HG02981 (cell line): ENCODE data around the gene MTRR.
A peak's percentile ranks its signal among the peaks of the same experiment; 100 is the strongest.

ENCODE experiments used
- ATAC-seq: cut with Tn5 transposase; IDR thresholded peaks from one replicate; pipeline ENCODE4 v1.9.1; 2021; ENCODE audit warnings: mild to moderate bottlenecking, moderate library complexity; ENCODE audit not compliant: unreplicated experiment

The MTRR gene

DNA sequence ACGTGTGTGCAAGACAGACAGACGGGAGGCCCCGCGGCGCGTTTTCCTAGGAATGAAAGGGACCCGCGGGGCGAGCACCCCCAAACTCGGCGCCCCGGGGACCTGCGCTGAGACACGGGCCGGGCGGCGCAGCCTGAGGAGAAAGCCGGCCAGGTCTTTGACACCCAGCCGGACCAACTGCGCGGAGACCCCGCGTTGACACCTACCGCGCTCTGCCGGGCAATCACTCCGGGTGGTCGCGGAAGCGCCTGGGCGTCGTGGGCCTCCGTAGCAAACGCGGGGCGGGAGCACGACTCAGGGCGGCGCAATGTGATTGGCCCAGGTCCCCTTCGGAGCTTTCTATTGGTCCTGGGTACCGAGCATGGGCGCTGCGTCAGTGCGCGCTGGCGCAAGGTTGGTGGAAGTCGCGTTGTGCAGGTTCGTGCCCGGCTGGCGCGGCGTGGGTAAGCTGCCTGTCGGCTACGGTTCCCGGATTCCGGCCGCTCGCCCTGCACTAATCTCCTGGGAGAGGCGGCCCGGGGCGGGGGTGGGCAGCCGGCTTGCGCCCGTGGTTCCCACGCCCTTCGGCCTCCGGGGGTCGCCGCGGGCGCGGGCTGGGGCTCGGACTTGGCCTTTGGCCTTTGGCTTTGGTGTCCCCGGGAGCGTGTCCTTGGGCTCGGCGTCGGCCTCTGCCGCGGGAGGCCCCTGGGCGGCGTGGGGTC lies at the start of gene MTRR, which contains the start of gene FASTKD3:
Gene MTRR (plus strand): TSS at position 376 of the 701 bp plus-strand sequence. CDS start 1,647 bp downstream, outside the sequence.
Gene FASTKD3 (minus strand): TSS at position 259 of the 701 bp plus-strand sequence. CDS start 948 bp downstream, outside the sequence.
- ATAC-seq, result peak; percentile 98

DNA sequence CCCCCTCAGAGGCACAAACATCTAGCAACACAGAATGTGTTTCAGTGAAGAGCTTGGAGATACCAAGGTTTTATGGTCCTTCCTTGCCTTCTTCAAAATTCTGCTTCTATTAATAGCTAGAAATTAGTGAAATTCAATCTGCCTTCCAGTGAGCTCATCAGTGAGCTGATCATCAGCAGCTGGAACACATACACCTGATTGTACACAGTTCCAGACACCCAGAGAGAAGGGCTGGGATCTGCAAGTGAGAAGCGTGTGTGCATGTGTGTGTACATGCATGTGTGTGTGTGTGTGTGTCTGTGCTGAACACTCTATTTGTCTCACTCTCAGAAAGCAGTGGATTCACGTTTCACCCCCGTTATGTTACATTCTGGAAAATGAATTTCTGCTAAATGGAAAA lies 46.5 kb upstream of the MTRR start:
- ATAC-seq, result no peak

DNA sequence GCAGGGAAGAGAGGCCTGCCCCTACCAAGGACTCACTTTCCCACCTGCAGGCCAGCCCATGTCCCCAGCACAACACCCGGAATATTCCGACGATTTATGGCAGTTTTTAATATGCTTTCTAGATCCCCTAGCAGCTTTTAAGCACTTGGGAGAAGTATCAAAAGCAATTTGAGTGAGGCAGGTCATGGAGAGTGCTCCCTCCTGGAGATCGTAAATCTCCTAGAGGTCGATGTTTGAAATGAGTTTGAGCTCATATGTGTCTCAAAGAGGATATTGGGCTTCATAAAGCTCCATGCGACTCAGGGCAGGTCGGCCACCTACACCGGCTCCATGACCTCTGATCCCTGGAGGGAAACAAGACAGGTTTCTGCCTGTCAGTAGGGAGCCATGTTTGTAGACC lies 45.4 kb upstream of the MTRR start:
- no peak for ATAC-seq

DNA sequence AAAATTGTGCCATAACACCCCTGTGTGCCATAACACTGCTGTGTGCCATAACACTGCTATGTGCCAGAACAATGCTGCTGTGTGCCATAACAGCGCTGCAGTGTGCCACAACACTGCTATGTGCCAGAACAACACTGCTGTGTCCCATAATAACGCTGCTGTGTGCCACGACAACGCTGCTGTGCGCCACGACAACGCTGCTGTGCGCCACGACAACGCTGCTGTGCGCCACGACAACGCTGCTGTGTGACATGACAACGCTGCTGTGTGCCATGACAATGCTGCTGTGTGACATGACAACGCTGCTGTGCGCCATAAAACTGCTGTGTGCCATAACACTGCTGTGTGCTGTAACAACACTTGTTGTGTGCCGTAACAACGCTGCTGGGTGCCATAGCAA lies 44.0 kb upstream of the MTRR start:
- no peak for ATAC-seq

DNA sequence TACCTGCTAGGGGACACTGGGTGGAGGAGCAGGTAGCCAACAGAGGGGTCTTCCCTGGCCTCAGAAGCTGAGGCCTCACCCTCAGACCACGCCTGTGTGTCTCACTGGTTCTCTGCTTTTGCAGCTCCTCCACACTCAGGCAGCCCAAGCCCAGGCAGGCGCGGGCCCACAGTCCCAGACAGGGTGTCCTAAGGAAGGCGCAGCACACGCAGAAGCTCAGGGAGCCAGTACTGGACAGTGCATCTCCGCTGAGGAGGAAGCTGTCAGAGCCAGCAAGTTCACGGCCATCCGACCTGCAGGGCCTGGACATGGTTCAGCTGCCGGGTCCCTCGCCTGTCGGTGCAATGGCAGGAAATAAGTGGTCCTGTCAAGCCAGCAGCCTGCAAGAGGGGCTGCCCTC lies 43.3 kb upstream of the MTRR start:
- ATAC-seq, result no peak

DNA sequence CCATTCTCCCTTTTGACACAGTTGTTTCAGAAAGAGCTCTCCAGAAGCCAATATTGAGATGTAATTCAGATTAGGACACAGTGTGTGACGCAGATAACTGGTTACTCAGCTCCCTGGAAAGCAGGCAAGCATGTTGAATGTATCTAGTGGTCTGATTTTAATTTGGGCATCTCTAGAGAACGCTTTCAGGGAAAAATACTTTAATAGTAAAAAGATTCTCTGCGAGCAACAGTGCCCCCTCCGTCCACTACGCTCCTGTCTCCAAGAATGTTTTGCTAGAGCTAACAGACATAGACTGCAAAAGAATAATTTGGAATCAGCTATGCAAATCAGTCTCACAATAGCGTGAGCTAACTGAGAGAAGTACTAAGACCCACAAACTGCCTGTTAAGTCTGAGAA lies 41.3 kb upstream of the MTRR start:
- ATAC-seq, result no peak

DNA sequence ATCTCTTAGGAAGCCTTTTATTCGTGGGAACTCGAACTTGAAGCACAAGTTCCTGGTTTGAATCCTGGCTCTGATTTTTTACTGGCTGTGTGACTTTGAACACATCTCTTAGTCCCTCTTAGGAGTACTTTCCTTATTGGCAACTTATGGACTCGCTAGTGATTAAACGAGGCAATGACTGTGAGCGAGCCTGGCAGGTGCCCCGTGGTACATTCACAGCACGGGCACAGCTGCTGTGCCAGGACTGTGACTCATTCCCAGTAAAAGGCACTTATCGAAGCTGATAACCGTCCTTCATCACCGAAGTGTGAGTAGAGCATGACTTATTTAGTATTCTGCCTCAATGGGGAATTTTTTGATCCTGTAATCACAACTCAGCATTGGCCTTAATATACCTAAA lies 40.7 kb upstream of the MTRR start:
- no peak for ATAC-seq

DNA sequence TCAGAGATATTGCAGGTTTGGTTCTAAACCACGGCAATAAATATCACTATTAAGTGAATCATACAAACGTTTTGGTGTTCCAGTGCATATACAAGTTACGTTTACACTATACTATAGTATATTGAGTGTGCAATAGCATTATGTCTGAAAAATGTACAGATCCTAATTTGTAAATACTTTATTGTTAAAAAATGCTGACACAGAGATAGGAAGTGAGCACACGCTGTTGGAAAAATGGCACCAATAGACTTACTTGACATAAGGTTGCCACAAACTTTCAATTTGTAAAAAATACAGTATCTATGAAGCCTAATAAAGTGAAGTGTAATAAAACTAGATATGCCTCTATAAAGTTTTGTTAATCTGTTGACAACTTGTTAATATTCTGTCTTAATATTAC lies 34.0 kb upstream of the MTRR start:
- no peak for ATAC-seq

DNA sequence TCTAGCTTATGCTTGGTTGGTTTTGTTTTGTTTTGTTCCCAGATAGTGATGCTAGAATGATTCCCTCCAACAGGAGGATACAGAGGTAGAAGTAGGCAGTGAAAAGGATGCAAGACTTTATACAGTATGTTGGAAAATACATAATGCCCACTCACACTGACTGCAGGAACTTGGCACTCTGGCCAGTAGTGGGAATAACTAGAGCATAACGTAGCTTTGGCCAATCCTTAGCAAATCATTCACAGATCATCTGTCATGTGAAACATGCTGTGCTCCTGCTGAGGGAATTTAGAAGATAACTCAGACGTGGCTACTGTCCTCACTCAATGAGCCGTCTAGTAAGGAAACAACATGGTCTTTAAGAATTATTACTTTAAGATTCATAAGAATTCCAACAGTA lies 31.5 kb upstream of the MTRR start:
- no peak for ATAC-seq

DNA sequence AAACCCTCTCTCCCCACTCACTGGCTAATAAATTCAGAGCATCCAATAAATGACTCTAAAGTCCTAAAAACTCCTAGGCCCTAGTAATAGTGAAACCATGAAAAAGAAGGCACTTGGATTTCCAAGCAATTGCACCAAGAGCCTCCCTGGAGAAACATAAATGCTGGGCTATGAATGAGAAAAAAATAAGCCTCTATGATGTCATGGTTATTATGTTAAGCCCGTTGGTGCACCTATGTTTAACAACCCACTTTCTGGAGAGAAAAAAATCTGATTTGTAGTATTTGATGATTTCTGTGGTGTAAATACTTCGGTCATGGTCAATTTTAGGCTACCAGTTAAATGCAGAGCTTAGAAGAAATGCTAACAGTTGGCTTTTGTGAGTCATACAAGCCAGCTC lies 26.4 kb upstream of the MTRR start:
- ATAC-seq, result no peak

DNA sequence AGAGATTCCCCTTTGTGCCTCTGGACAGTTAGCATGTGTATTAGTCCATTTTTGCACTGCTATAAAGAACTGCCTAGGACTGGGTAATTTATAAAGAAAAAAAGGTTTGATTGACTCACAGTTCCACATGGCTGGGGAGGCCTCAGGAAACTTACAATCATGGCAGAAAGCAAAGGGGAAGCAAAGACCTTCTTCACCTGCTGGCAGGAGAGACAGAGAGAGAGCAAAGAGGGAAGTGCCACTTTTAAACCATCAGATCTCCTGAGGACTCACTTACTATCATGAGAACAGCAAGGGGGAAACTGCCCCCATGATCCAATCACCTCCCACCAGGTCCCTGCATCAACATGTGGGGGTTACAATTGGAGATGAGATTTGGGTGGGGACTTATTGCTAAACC lies 24.0 kb upstream of the MTRR start:
- no peak for ATAC-seq

DNA sequence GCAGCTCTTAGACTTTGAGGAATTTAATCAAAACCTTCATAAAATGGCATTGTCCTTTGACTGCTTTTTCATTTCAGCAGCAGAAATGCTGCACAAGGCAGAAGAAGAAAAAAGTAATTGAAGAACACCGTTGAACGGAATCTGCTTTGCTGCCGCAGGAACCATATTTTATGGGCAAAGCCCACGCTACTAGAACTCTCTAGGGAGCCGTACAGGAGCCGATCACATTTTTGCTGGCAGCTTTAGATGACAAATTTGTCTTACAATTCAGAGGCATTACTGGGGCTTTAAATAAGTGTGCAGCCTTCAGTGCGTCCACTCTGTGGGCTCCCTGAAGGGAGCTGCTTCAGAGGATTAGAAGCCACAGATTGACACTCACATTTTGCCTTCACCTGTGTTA lies 23.4 kb upstream of the MTRR start:
- no peak for ATAC-seq

DNA sequence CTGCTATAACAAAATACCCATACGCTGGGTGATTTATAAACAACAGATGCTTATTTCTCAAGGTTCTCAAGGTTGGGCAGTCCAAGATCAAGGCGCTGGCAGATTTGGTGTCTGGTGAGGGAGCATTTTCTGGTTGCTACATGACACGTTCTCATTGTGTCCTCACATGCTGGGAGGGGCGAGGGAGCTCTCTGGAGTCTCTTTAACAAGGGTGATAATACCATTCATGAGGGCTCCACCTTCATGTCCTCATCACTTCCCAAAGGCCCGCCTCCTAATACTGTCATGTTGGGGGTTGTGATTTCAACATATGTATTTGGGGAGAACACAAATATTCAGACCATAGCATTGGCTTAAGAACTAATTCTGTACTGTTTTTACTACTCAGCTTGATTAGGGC lies 22.6 kb upstream of the MTRR start:
- no peak for ATAC-seq

DNA sequence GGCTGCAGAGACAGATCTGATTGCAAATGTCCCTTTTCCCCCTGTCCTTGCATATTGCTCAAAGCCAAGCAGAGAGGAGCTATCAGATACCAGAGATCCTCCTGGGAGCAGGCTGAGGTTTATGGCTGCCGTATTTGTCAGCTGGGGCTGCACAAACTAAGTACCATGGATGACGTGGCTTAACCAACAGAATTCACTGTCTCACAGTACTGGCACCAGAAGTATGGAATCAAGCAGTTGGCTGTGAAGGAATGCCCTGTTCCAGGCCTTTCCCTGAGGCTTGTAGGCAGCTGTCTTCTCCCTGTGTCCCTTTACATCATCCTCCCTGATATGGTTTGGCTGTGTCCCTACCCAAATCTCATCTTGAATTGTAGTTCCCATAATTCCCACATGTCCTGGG lies 20.7 kb upstream of the MTRR start:
- no peak for ATAC-seq

DNA sequence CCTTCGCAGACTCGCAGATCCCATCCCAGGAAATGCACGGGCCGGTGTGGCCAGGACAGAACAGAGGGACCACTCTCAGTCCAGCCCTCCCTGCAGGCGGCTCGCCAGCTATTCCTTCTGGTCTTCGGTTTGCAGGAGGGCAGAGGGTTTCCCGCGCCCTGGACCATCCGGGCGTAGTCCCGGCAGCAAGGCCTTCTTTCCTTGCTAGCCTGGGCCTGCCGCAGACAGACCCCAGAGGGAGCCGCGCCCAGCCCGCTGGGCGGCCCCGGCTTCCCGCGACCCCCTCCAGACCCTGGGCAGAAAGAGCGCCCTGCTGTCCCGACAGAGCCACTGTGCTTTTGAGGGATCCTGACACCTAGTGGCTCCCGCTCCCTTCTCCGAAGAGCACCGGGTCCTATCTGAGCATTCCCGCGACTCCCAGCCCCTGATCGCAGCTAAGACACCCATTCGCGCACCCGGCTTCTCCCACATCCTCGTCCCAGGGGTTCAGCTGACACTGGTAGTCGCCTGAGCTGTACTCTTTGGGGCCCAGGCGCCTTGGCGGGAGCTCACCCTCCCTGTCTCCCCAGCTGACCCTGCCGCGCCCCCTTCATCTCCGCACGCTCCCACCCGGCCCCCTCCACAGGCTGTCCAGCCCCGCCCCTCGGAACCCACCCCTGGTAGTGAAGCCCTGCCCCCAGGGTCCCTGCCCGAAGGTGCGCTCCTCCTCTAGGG lies 19.1 kb upstream of the MTRR start:
- ATAC-seq, result no peak

DNA sequence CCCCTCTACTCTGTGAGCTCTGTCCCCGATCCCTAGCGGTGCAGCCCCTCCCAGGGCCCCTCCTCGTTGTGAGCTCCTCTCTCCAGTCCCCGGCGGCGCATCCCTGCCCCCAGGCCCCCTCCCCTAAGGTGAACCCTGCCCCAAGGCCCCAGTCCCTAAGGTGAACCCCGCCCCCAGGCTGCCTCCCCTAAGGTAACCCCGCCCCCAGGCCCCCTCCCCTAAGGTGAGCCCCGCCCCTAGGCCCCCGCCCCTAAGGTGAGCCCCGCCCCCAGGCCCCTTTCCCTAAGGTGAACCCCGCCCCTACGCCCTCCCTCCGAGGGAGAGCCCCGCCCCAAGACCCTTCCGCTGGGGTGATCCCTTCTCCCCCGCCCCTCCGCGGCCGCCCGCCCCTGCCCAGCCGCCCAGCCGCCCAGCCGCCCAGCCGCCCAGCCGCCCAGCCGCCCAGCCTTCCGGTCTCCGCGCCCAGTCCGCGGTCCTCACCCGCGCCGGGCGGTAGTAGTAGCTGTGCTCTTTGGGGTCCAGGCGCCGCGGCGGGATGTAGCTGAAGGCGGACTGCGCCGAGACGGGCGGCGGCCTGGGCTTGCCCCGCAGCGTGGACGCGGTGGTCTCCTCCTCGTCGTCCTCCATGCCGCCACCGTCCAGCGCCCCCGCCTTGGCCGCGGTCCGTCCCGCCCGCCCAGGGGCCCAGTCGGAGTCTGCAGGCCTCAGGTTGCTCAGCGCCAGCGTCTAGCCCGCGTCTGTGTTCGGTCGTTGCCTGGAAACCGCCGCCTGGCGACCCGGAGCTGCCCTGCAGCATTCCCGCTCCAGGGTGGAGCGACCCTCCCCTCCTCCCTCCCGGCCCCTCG lies 18.3 kb upstream of the MTRR start, which contains the start of gene CFAP90:
Gene CFAP90 (minus strand): TSS at position 739 of the 845 bp plus-strand sequence. CDS start 112 bp downstream, at position 627.
- no peak for ATAC-seq

DNA sequence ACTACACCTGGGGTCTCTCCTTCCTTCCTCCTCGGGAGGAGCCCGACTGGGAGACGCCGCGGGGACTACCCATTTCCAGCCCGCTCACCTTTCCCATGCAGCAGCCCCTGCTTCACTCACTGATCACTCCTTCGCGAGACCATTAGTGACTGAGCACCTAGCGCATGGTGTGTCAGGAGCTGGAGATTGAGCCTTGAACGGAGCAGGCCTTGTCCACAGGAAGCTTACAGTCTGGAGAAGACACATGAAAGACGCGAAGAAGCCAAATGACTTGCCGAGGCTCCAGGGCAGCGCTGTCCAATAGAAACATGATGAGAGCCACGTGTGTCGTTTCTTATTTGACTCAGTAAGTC lies 17.7 kb upstream of the MTRR start:
- ATAC-seq, result no peak

DNA sequence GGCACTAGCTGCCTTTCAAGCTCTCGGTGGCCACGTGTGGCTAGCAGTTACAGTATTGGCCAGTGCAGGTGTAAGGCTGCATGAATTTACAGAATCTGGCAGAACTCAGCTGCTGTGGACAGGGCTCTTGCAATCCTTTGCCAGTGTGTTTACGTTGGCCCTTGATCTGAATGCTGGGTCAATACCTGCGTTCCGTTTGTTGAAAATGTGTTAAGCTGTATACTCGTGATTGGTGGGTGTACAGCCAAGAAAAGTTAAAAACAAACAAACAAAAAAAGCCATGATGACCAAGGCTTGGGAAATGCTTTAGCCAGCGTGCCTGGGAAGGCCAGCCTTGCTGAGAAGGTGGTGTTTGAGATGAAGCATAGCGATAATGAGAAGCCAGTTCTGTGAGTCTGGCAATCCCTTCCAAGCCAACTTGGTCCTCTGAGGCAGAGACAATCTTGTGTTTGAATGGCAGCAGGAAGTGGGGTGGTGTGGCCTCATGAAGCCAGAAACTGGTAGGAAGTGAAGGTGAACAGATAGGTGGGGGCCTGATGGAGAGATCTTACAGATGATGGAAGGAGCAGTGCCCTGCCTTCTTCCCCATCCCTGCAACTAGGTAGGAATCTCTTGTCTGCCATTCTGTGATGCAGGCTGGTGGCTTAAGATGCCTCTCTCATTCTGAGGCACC lies 17.2 kb upstream of the MTRR start:
- no peak for ATAC-seq

DNA sequence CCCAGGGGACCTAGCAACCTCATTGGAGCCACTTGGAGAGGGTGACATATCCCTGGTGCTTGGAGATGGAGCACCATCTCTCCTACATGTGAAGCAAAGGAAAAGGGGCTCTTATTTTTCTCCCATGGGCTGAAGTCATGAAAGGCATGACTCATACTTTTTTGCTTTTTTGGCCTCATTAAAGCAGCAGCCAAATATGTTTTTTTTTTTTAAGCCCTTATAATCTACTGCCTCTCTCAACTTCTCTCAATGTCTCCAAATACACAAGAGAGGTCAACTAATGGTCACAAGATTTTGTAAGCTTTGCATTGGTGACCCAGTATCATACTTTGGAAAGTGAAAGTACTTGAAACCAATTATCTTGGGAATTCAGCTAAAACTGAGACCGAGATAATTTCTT lies 16.4 kb upstream of the MTRR start:
- ATAC-seq, result no peak

DNA sequence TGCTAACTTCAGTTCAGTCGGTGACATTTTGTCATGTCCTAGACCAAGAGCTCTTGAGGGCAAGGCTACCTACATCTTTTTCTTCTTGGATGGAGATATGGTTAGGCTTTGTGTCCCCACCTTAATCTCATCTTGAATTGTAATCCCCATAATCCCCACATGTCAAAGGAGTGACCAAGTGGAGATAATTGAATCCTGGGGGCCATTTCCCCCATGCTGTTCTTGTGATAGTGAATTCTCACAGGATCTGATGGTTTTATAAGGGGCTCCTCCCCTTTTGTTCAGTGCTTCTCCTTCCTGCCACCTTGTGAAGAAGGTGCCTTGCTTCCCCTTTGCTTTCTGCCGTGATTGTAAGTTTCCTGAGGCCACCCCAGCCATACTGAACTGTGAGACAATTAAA lies 16.0 kb upstream of the MTRR start:
- ATAC-seq, result no peak

DNA sequence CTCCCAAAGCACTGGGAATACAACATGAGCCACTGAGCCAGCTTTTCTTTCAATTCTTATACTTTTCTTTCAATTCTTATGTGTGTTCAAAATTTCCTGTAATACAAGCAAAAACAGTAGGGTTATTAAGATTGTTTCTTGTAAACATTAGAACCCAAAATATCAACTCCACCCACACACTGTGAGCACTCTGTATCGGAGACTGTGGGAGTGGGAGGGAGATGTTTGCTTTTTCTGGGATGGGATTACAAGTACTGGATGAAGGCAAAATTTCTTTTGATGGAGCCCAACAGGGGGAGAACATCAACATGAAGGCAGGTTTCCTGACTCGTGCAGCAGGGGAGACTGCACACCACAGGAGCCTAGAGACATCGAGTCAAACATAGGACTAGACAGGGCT lies 13.3 kb upstream of the MTRR start:
- no peak for ATAC-seq
